ENCODE results near the gene CAPN7. TPM values are rescaled to one million over a fixed set of nuclear protein-coding genes. Genes with fewer than 3 reads are reported as not detected.

Gene CAPN7
- total and polyA plus RNA-seq, 2 donors (not counting 1 experiment from before 2014, with no cell fraction given) = 40.4 to 85.9 TPM

GRCh38 chr3:15280853-15281532 lies 74.9 kb downstream of the CAPN7 start:
- ChIA-PET POLR2A (no interaction called here), CTCF (interaction anchor here (0.6 to 3.8 kb wide), 7 partner anchors 9 to 132 kb away, joined by 3 to 20 read pairs (median 5); partner anchors contain the start of gene SH3BP5)
- ATAC-seq (ENCODE audit: low read depth) (no peak), DNase-seq (no peak)
- peak overlapping the region; percentile 0 for H3K27ac Mint-ChIP-seq
- Histone ChIP-seq H3K27me3 (replicated peaks in 1 of 4; ENCODE audit: control extremely low read depth in 1 of 4, control insufficient read depth in 3 of 4, insufficient read depth in 4 of 4, low read length in 3 of 4) (no peaks in the 10 kb centered on the region), H2AFZ (ENCODE audit: insufficient read depth, low read depth, low read length, poor library complexity, severe bottlenecking) (no peak overlapping the region), H4K20me1 (ENCODE audit: control insufficient read depth, insufficient read depth, low read length, poor library complexity, severe bottlenecking) (peaks cover 100% of the 10 kb centered on the region), H3K36me3 (replicated peaks in 1 of 2; ENCODE audit: control extremely low read depth in 1 of 2, control insufficient read depth in 1 of 2, extremely low read depth in 1 of 2, insufficient read depth in 2 of 2, low read length in 1 of 2) (peaks cover 1 to 19% of the 10 kb centered on the region in 2 experiments), H3K9me3 (ENCODE audit: control extremely low read depth in 1 of 3, control insufficient read depth in 2 of 3, insufficient read depth in 1 of 3, low read length in 2 of 3) (no peaks in the 10 kb centered on the region), H3K4me2 (replicated peaks; ENCODE audit: low read depth, low read length, poor library complexity, severe bottlenecking) (no peak overlapping the region), H3K4me3 (ENCODE audit: control extremely low read depth in 1 of 5, extremely low read depth in 1 of 5, insufficient read depth in 1 of 5, low read depth in 2 of 5, low read length in 4 of 5) (no peak overlapping the region), H3K9ac (ENCODE audit: low read length) (no peak overlapping the region), H3K4me1 (ENCODE audit: control insufficient read depth in 2 of 2, insufficient read depth in 2 of 2, low read length in 2 of 2) (peaks cover 83 to 85% of the 10 kb centered on the region in 2 donors), H3K79me2 (ENCODE audit: control insufficient read depth, insufficient read depth, low read length) (peaks cover 100% of the 10 kb centered on the region), H3K27ac (ENCODE audit: low read length in 2 of 2) (peak overlapping the region in 1 of 2 donors; percentile 5)
- H3K4me1 Mint-ChIP-seq = peaks cover 97% of the 10 kb centered on the region
- no peaks in the 10 kb centered on the region for H3K27me3 Mint-ChIP-seq
- WGBS (ENCODE audit: insufficient coverage) = 100% methylated on average over 8 of the region's 10 CpGs
- TF ChIP-seq CTCF (IDR thresholded peaks at IDR 0.05) (no peak), EZH2 (IDR thresholded peaks at IDR 0.05; ENCODE audit: borderline replicate concordance, insufficient read depth, low read depth, low read length, poor library complexity, severe bottlenecking) (no peak)
- intact Hi-C loops (cut with micrococcal nuclease) = no loop called here
- peak overlapping the region; percentile 13 for H3K4me3 Mint-ChIP-seq
- H3K9me3 Mint-ChIP-seq (ENCODE audit: insufficient read depth) = no peaks in the 10 kb centered on the region

GRCh38 chr3:15281817-15282216 lies 75.8 kb downstream of the CAPN7 start:
- no peaks in the 10 kb centered on the region for H3K27me3 ChIP-seq (replicated peaks in 1 of 4; ENCODE audit: control extremely low read depth in 1 of 4, control insufficient read depth in 3 of 4, insufficient read depth in 4 of 4, low read length in 3 of 4)
- H3K4me2 ChIP-seq (replicated peaks; ENCODE audit: low read depth, low read length, poor library complexity, severe bottlenecking) = no peak overlapping the region
- Mint-ChIP-seq H3K27ac (no peak overlapping the region), H3K9me3 (ENCODE audit: insufficient read depth) (no peaks in the 10 kb centered on the region), H3K27me3 (no peaks in the 10 kb centered on the region), H3K4me3 (no peak overlapping the region), H3K4me1 (peaks cover 96% of the 10 kb centered on the region)
- H3K9ac ChIP-seq (ENCODE audit: low read length) = no peak overlapping the region
- DNase-seq (no peak), ATAC-seq (ENCODE audit: low read depth) (no peak)
- no peaks in the 10 kb centered on the region for H3K9me3 ChIP-seq (ENCODE audit: control extremely low read depth in 1 of 3, control insufficient read depth in 2 of 3, insufficient read depth in 1 of 3, low read length in 2 of 3)
- ChIA-PET POLR2A (interaction anchor here (1.8 kb wide), 1 partner anchor 49 kb away, joined by 4 read pairs; no protein-coding TSS in a partner anchor), CTCF (interaction anchor here (1.5 to 3.9 kb wide), 2 partner anchors 13 to 99 kb away, joined by 3 to 27 read pairs; no protein-coding TSS in a partner anchor)
- H3K4me1 ChIP-seq (ENCODE audit: control insufficient read depth in 2 of 2, insufficient read depth in 2 of 2, low read length in 2 of 2) = peaks cover 76 to 81% of the 10 kb centered on the region in 2 donors
- peaks cover 100% of the 10 kb centered on the region for H4K20me1 ChIP-seq (ENCODE audit: control insufficient read depth, insufficient read depth, low read length, poor library complexity, severe bottlenecking)
- H3K79me2 ChIP-seq (ENCODE audit: control insufficient read depth, insufficient read depth, low read length) = peaks cover 100% of the 10 kb centered on the region
- no peak overlapping the region for H3K27ac ChIP-seq (ENCODE audit: low read length in 2 of 2)
- peaks cover 0 to 23% of the 10 kb centered on the region in 2 experiments for H3K36me3 ChIP-seq (replicated peaks in 1 of 2; ENCODE audit: control extremely low read depth in 1 of 2, control insufficient read depth in 1 of 2, extremely low read depth in 1 of 2, insufficient read depth in 2 of 2, low read length in 1 of 2)
- TF ChIP-seq EZH2 (IDR thresholded peaks at IDR 0.05; ENCODE audit: borderline replicate concordance, insufficient read depth, low read depth, low read length, poor library complexity, severe bottlenecking) (no peak), CTCF (IDR thresholded peaks at IDR 0.05) (no peak)
- intact Hi-C loops (cut with micrococcal nuclease) = no loop called here
- H2AFZ ChIP-seq (ENCODE audit: insufficient read depth, low read depth, low read length, poor library complexity, severe bottlenecking) = no peak overlapping the region
- WGBS (ENCODE audit: insufficient coverage) = 97% methylated on average over 8 of the region's 9 CpGs
- no peak overlapping the region for H3K4me3 ChIP-seq (ENCODE audit: control extremely low read depth in 1 of 5, extremely low read depth in 1 of 5, insufficient read depth in 1 of 5, low read depth in 2 of 5, low read length in 4 of 5)
